Activated naive CD8-positive, alpha-beta T cell treated with anti-CD3 and anti-CD28 coated beads for 36 hours (primary cell): ENCODE data around the gene ADAMTS12. TPM values are rescaled to one million over a fixed set of nuclear protein-coding genes. Genes with fewer than 3 reads are reported as not detected.

Source experiments
- DNase-seq: peaks from one replicate; pipeline ENCODE4 v3.0.0; 2021
- H3K27ac Mint-ChIP-seq: one replicate; pipeline ENCODE4 v1.8.0; 2022; ENCODE audit warnings: mild to moderate bottlenecking, moderate library complexity, mixed read lengths
- H3K27me3 Mint-ChIP-seq: one replicate; pipeline ENCODE4 v1.8.0; 2022; ENCODE audit warnings: mild to moderate bottlenecking, mixed read lengths
- H3K36me3 Mint-ChIP-seq: one replicate; pipeline ENCODE4 v1.8.0; 2021; ENCODE audit warnings: mild to moderate bottlenecking, mixed read lengths
- H3K4me1 Mint-ChIP-seq: one replicate; pipeline ENCODE4 v1.8.0; 2021; ENCODE audit warnings: mixed read lengths
- H3K4me3 Mint-ChIP-seq: one replicate; pipeline ENCODE4 v1.8.0; 2022; ENCODE audit warnings: mild to moderate bottlenecking, moderate library complexity, mixed read lengths
- H3K9me3 Mint-ChIP-seq: one replicate; pipeline ENCODE4 v1.8.0; 2022; ENCODE audit warnings: mixed read lengths
- total RNA-seq, 2 experiments: library from RNA; stranded (reverse); gene quantifications; one replicate each; pipeline ENCODE4 v1.2.3, GENCODE V29; 2021

The ADAMTS12 gene
- total RNA-seq, 2 experiments from 2014 or later = not detected

DNA sequence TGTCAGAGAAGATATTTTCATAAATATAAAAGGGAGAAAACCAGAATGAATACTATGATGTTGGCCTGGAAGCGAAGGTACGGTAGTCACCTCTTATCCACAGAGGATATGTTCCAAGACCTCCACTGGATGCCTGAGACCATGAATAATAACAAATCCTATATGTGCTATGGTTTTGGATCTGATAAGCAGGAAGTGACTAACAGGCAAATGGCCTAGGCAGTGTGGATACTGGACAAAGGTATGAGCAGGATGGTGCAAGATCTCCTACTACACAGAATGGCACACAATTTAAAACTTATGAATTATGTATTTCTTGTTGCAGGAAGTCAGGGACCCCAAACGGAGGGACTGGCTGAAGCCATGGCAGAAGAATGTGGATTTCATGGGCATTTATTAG lies 48.2 kb downstream of the ADAMTS12 start:
- H3K36me3 Mint-ChIP-seq = peaks cover 4% of the 10 kb centered on the region
- no peak overlapping the region for H3K27ac Mint-ChIP-seq
- H3K4me1 Mint-ChIP-seq = peaks cover 12% of the 10 kb centered on the region
- no peak for DNase-seq
- H3K9me3 Mint-ChIP-seq = peaks cover 3% of the 10 kb centered on the region
- H3K27me3 Mint-ChIP-seq = no peaks in the 10 kb centered on the region
- H3K4me3 Mint-ChIP-seq = no peak overlapping the region

DNA sequence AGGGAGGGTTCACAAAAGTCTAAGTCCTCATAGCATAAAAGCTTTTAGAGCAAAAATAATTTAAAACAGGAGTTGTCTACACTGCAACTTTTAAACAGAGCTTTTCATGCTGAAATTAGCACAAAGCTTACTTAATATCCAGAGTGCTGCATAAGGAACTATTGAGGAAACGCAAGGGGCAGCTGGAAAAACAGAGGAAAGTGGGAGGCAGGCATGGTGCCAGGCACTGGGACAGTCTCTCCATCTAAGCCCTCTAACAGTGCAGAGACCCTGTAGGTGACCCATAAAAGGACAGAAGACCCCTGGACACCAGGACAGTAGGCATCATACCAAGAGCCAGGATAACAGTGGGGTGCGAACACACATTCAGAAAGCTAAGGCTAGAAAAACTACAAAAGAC lies 49.3 kb downstream of the ADAMTS12 start:
- Mint-ChIP-seq H3K27ac (no peak overlapping the region), H3K4me1 (peaks cover 11% of the 10 kb centered on the region), H3K4me3 (no peak overlapping the region), H3K27me3 (no peaks in the 10 kb centered on the region), H3K36me3 (peaks cover 4% of the 10 kb centered on the region), H3K9me3 (peaks cover 3% of the 10 kb centered on the region)
- no peak for DNase-seq

DNA sequence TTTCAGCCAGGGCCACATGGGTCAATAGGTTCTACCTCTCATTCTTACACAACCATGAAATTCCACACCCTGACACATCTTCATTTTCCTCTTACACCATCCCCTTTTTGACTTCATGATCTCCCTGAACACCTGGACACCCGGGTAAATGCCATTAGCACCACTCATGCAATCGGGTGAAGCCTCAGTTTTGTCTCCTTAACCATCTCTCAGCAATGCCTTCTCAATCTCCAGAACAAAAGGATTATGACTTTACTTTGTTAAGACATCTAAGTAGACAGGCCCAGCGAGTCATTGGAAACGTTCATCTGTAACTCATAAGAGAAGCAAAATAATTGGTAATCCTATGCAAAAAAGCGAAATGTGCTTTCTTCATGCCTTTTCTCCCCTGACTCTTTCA lies 49.9 kb downstream of the ADAMTS12 start:
- peaks cover 4% of the 10 kb centered on the region for H3K36me3 Mint-ChIP-seq
- no peaks in the 10 kb centered on the region for H3K27me3 Mint-ChIP-seq
- no peak overlapping the region for H3K4me3 Mint-ChIP-seq
- DNase-seq = no peak
- H3K4me1 Mint-ChIP-seq = peaks cover 11% of the 10 kb centered on the region
- peaks cover 3% of the 10 kb centered on the region for H3K9me3 Mint-ChIP-seq
- H3K27ac Mint-ChIP-seq = no peak overlapping the region

DNA sequence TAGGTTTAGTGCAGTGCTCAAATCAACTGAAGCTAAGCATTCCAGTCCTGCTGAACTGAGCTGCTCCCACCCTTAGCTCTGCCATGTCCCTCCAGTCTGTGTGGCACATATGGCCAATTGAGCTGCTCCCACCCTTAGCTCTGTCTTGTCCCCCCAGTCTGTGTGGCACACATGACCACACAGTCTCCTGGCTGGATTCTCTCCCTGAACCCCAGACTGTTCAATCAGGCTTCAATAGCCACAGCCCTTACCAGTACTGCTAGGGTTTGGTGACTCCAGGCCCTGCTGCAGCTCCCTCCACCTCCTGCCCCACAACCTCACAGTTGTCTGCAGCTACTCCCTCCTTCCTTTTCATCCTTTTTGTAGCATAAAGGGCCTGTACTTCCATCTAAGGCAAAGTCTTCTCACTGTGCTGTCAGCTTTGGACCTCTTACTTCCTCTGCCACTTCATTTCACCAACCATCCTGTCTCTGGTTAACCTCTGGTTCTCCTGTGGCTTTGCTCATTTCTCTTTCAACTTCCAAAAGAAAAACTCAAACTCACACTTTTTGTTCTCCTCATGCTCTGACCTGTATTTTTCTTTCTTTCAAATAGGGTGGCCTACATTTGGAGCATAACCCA lies 50.8 kb downstream of the ADAMTS12 start:
- no peak for DNase-seq
- no peaks in the 10 kb centered on the region for H3K27me3 Mint-ChIP-seq
- peaks cover 3% of the 10 kb centered on the region for H3K9me3 Mint-ChIP-seq
- H3K4me1 Mint-ChIP-seq = peaks cover 11% of the 10 kb centered on the region
- no peak overlapping the region for H3K27ac Mint-ChIP-seq
- peaks cover 4% of the 10 kb centered on the region for H3K36me3 Mint-ChIP-seq
- no peak overlapping the region for H3K4me3 Mint-ChIP-seq

DNA sequence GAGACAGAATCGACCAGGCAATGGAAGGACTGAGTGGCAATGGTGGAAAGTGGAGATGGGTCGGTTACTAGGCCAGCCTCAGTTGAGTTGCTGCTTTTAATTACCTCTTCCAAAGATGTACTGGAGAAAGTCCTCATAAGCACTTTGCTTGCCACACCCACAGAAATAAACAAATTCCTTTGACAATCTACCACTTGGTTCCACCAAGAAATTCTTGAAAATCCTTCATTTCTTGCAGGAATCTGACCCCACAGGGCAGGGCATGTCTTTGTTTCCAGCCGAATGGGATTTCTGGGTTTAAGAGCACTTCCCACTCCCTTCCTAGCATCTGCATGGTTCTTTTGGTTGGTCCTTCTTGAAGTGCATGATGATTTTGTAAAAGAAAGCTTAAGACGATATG lies 54.5 kb downstream of the ADAMTS12 start:
- no peak overlapping the region for H3K27ac Mint-ChIP-seq
- no peaks in the 10 kb centered on the region for H3K36me3 Mint-ChIP-seq
- no peaks in the 10 kb centered on the region for H3K27me3 Mint-ChIP-seq
- no peaks in the 10 kb centered on the region for H3K9me3 Mint-ChIP-seq
- DNase-seq = no peak
- H3K4me1 Mint-ChIP-seq = peaks cover 11% of the 10 kb centered on the region
- no peak overlapping the region for H3K4me3 Mint-ChIP-seq

DNA sequence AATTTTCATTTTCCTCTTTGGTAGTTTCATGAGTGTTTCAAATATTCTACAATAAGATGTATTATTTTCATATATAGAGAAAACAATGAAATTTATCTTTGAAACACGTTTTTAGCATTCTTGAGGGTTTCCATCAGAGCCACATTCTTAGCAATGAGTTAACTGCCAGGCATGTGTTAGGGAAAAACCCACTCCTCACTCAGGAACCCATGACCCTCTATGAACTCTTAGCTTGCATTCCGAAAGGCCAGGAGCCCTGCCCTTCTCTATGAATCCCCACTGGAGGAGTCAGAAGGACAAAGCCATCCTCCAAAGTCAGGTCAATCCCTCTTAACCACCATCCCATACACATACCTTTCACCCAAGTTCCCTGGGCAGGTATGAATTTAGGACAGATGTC lies 57.5 kb downstream of the ADAMTS12 start:
- H3K27ac Mint-ChIP-seq = no peak overlapping the region
- H3K36me3 Mint-ChIP-seq = no peaks in the 10 kb centered on the region
- no peak for DNase-seq
- H3K4me3 Mint-ChIP-seq = no peak overlapping the region
- H3K27me3 Mint-ChIP-seq = no peaks in the 10 kb centered on the region
- no peaks in the 10 kb centered on the region for H3K9me3 Mint-ChIP-seq
- H3K4me1 Mint-ChIP-seq = no peaks in the 10 kb centered on the region

DNA sequence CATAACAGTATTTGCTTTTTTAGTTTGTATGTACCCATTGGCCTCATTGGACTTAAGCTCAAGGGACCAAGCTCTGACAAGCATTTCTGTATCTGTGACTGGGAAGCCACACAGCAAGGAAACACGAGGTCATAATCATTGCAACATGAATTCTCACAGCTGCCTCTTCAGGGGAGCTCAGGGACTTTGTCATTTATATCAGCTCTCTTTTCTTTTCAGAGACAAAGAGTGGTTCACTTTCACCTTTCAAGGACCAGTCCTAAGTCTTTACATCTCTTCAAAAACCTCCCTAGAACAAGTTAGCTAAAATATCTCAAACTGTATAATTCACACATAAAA lies 58.6 kb downstream of the ADAMTS12 start:
- H3K4me3 Mint-ChIP-seq = no peak overlapping the region
- no peaks in the 10 kb centered on the region for H3K27me3 Mint-ChIP-seq
- no peaks in the 10 kb centered on the region for H3K4me1 Mint-ChIP-seq

DNA sequence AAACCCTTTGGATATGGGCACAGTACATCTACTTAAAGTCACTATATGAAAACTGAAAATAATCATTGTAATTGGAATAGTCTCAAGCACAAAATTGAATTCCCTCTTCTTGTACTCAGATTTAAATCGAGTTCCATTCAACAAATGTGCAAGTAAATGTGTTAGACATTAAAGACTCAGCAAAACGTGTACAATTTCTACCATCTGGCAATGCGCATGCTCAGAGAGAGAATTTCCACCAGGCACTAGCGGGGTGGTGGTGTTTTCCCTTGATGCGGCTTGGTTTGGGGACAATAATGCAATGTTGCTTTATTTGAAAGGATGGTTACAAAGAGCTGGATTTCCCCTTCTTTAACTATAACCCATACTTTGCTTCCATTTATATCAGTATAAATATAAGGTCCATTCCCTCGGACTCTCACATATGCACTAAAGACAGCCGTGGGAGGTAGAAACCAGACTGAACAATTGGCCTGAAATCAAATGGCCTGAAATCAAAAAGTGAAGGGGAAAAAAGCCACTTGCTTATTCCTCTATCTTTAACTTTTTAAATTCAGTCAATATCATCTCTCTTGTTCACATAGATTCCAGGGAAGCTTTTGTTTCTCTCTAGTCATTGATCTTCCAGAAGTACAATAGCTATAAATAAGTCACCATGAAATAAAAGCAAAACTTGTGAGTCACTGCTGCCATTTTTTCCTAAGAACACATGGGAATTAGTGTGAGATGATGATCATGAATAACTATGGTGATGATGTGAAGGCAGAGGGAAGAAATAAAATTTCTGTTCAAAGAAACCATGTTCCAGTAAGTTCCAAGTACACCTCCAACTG lies 59.2 kb downstream of the ADAMTS12 start:
- Mint-ChIP-seq H3K27ac (no peak overlapping the region), H3K9me3 (no peaks in the 10 kb centered on the region), H3K4me3 (no peak overlapping the region), H3K4me1 (no peaks in the 10 kb centered on the region), H3K36me3 (no peaks in the 10 kb centered on the region), H3K27me3 (no peaks in the 10 kb centered on the region)
- no peak for DNase-seq

More for the DNA sequence above, 58.6 kb downstream of the ADAMTS12 start:
- DNase-seq = no peak
- Mint-ChIP-seq H3K9me3 (no peaks in the 10 kb centered on the region), H3K27ac (no peak overlapping the region), H3K36me3 (no peaks in the 10 kb centered on the region)

DNA sequence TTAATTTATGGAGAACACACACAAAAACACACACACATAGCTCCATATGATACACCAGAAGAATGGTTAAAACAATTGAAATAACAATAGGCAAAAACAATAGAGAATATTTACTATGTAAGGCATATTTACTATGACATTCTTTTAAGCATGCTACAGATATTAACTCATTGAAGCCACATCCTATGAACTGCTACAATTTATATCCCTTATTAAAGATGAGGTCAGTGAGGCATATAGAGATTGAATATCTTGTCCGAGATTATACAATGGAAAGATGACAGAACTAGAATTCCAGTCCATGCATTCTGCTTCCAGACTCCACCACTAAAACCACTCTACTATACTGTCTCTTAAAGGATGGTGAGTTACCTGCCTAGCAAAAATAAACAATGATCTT lies 60.7 kb downstream of the ADAMTS12 start:
- Mint-ChIP-seq H3K27ac (no peak overlapping the region), H3K4me1 (no peaks in the 10 kb centered on the region)

DNA sequence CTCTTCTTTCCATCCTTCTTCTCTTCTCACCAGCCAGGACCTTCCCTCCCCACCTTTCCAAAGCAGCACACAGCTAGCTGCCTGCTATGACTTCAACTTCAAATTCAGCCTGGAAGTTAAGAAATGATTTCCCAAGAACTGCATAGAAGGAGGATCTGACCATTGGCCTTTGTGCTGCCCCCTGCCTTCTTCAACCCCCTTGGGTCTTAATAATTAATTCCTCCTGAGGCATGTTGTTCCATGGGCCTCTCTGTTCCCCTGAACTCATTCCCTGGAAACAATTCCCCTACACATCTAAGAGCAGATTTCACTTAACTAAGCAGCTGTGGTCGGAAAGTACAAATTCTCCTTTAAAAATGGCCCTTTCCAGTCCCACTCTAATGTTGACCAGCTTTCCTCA lies 62.4 kb downstream of the ADAMTS12 start:
- Mint-ChIP-seq H3K4me3 (no peak overlapping the region), H3K27ac (no peak overlapping the region), H3K4me1 (peaks cover 2% of the 10 kb centered on the region), H3K9me3 (no peaks in the 10 kb centered on the region), H3K27me3 (no peaks in the 10 kb centered on the region), H3K36me3 (no peaks in the 10 kb centered on the region)
- no peak for DNase-seq

More for the DNA sequence above, 60.7 kb downstream of the ADAMTS12 start:
- Mint-ChIP-seq H3K9me3 (no peaks in the 10 kb centered on the region), H3K4me3 (no peak overlapping the region), H3K27me3 (no peaks in the 10 kb centered on the region), H3K36me3 (no peaks in the 10 kb centered on the region)
- DNase-seq = no peak

DNA sequence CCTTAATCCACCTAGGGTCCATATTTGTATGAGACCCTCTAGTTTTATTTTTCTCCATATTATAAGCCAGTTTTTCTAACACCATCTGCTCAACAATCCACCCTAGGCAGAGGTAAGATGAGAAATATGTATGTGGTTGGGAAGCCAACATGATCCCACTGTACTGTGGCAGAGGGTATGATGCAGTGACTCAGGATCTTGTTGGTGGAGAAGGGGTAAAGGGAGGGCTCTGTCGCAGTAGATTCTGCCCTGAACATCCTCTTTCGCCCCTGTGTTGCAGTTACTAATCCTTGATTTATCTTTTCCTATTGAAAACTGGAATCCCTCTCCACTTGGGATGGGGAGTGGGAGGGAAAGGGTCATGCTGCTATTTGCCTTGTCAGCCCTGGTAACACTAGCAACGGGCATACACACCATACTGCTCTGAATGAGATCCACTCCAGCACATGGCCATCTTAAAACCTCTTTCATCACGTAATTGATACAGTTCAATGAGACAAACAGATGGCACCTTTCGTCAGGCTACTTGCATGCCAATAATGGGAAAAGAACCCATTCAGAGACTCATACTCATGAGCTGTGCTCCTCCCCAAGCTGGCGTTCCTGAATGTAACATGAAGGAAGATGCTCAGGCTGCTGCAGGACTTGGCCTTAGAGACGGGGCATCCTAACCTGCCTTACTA lies 63.0 kb downstream of the ADAMTS12 start:
- Mint-ChIP-seq H3K4me1 (peaks cover 2% of the 10 kb centered on the region), H3K36me3 (no peaks in the 10 kb centered on the region), H3K27me3 (no peaks in the 10 kb centered on the region), H3K27ac (no peak overlapping the region), H3K4me3 (no peak overlapping the region), H3K9me3 (no peaks in the 10 kb centered on the region)
- DNase-seq = no peak

DNA sequence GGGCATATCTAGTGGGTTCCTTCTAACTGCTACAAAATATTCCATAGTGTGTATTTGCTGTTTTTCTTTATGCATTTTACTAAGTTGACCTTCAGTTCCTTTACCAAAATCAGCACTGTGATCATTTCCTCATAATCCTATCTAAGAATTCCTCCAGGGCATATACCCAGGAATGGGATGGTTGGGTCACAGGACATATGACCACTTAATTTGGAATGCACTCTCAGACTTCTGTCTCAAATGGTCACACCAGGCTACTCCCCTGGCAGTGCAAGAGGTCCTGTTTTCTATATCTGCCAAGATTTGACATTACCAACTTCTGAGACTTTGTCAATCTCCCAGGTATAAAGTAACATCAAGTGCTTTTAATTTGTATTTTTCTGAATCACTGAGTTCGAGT lies 63.9 kb downstream of the ADAMTS12 start:
- H3K9me3 Mint-ChIP-seq = no peaks in the 10 kb centered on the region
- no peaks in the 10 kb centered on the region for H3K27me3 Mint-ChIP-seq

DNA sequence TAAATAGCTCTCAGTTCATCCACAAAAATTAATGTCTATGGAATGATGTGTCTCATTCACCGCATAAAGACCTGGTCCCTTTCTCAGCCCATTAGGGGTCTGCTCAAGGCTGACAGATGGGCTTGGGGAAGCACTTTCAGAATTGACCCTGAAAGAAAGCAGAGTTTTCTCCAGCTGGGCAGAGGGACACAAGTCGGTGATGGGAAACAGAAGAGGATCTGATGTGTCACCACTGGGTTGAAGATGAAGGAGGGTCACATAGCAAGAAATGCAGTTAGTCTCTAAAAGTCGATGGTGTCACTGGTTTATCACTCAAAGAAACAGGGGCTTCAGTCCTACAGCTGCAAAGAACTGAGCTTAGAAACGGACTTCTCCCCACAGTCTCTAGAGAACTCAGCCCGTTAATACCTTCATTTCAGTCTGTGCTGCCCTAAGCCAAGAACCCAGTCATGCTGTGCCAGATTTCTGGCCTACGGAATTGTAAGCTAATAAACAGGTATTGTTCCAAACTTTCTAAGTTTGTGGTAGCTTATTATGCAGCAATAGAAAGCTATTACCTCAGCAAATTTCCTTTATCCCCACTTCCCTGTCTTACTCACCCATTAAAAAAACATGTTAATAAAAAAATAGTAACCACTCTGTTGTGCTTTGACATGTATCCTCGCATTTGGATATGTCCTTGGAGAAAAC lies 64.6 kb downstream of the ADAMTS12 start:
- no peak overlapping the region for H3K4me3 Mint-ChIP-seq
- no peak for DNase-seq
- no peak overlapping the region for H3K27ac Mint-ChIP-seq
- no peaks in the 10 kb centered on the region for H3K9me3 Mint-ChIP-seq
- no peaks in the 10 kb centered on the region for H3K36me3 Mint-ChIP-seq
- H3K4me1 Mint-ChIP-seq = peaks cover 2% of the 10 kb centered on the region
- H3K27me3 Mint-ChIP-seq = no peaks in the 10 kb centered on the region

More for the DNA sequence above, 63.9 kb downstream of the ADAMTS12 start:
- DNase-seq = no peak
- no peaks in the 10 kb centered on the region for H3K36me3 Mint-ChIP-seq
- no peak overlapping the region for H3K4me3 Mint-ChIP-seq
- H3K4me1 Mint-ChIP-seq = peaks cover 2% of the 10 kb centered on the region
- H3K27ac Mint-ChIP-seq = no peak overlapping the region

DNA sequence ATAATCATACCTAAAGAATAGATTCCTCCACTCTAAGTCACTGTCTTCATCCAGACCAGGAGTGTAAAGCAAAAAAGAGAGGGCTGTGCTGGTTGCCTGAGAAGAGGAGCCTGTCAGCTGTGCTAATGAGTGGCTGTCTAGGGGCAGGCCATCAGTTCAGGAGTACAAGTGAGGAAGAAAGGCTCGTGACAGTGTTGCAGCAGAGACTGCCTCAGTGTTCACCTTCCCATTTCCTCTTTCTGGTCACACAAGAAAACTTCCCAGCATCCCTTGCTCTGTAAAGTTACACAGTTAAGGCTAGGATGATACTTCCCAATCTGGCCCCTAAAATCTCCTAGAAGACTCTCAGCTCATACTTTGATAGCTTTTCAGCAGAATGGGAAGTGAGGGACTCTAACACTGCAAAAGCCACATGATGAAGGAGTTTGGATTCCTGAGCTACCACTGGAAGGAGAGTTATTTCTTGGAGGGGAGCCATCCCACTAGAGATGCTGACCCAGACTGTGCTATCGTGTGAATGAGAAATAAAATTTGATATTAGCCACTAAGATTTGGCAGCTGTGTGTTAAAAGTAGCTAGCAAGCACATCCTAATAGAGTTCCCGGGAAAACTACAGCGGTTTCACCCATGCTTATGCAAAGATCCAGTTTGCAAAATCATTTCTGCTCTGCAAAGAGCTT lies 67.1 kb downstream of the ADAMTS12 start:
- H3K36me3 Mint-ChIP-seq = no peaks in the 10 kb centered on the region
- H3K4me1 Mint-ChIP-seq = peaks cover 2% of the 10 kb centered on the region
- H3K27ac Mint-ChIP-seq = no peak overlapping the region
- no peaks in the 10 kb centered on the region for H3K27me3 Mint-ChIP-seq
- no peaks in the 10 kb centered on the region for H3K9me3 Mint-ChIP-seq
- no peak overlapping the region for H3K4me3 Mint-ChIP-seq
- no peak for DNase-seq

DNA sequence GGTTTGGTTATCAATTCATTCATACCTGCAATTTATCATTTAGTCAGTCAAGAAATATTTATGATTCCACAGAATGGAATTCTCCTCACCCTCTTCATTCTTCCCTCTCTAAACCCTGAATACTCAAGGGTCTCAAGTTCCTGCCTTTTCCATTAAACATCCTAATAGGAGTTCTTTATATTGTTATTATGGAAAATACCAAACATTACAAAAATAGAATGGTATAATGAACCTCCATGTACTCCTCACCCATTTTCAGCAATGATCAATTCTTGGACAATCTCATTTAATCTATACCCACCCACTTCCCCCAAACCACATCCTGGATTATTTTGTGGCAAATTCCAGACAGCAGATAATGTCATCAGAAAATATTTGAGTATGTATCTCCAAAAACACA lies 74.5 kb downstream of the ADAMTS12 start:
- Mint-ChIP-seq H3K9me3 (peaks cover 3% of the 10 kb centered on the region), H3K27ac (no peak overlapping the region), H3K36me3 (no peaks in the 10 kb centered on the region), H3K27me3 (no peaks in the 10 kb centered on the region), H3K4me1 (no peaks in the 10 kb centered on the region), H3K4me3 (no peak overlapping the region)
- DNase-seq = no peak
